HEK293T (cell line): ENCODE results near the gene SLC7A10.

Experiments
- BHLHE40 ChIP-seq: fragments of 450-650 bp; IDR thresholded peaks from 2 replicates; pipeline ENCODE4 v1.6.1; 2016; ENCODE audit warnings: mild to moderate bottlenecking, moderate library complexity, borderline replicate concordance
- CTBP1 ChIP-seq: fragments of 450-650 bp; IDR thresholded peaks from 2 replicates; pipeline ENCODE4 v1.6.1; 2016; ENCODE audit warnings: borderline replicate concordance
- ELF4 ChIP-seq: fragments of 450-650 bp; IDR thresholded peaks from 2 replicates; pipeline ENCODE4 v1.6.1; 2017; ENCODE audit warnings: antibody characterized with exemption
- FOXK2 ChIP-seq: fragments of 450-650 bp; IDR thresholded peaks from 2 replicates; pipeline ENCODE4 v1.6.1; 2016; ENCODE audit warnings: mild to moderate bottlenecking
- FOXM1 ChIP-seq: fragments of 450-650 bp; IDR thresholded peaks from 2 replicates; pipeline ENCODE4 v1.6.1; 2017; ENCODE audit warnings: mild to moderate bottlenecking, borderline replicate concordance
- SUZ12 ChIP-seq: fragments of 450-650 bp; IDR thresholded peaks from 2 replicates; pipeline ENCODE4 v1.6.1; 2016; ENCODE audit warnings: mild to moderate bottlenecking
- TARDBP ChIP-seq: fragments of 450-650 bp; IDR thresholded peaks from 2 replicates; pipeline ENCODE4 v1.6.1; 2016
- TF ChIP-seq, protein P1 (sequence below): fragments of 450-650 bp; IDR thresholded peaks from 2 replicates; pipeline ENCODE4 v1.6.1; 2016

DNA sequence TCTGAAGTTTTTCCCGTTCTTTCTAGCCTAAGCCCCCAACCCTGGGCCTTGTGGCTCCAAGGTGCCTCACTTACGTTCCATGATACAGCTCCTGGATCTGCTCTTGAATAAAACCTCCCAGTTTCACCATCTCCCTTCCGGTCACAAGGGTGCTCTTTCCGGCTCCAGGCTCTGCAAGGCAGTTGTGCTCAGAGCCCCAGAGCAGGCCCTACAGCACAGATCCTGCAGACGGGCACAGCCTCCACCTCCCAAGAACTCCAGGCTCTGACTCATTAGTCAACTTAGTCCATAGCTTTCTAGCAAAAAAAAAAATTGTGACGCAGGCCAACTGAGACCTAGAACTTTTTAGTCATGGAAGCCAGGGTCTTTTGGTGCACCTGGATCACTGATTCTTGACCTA lies 33.9 kb upstream of the SLC7A10 start:
- no peak for TF ChIP-seq SUZ12
- TF ChIP-seq FOXM1: no peak
- no peak for TF ChIP-seq FOXK2
- TF ChIP-seq, protein P1, sequence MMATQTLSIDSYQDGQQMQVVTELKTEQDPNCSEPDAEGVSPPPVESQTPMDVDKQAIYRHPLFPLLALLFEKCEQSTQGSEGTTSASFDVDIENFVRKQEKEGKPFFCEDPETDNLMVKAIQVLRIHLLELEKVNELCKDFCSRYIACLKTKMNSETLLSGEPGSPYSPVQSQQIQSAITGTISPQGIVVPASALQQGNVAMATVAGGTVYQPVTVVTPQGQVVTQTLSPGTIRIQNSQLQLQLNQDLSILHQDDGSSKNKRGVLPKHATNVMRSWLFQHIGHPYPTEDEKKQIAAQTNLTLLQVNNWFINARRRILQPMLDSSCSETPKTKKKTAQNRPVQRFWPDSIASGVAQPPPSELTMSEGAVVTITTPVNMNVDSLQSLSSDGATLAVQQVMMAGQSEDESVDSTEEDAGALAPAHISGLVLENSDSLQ: no peak
- no peak for TF ChIP-seq ELF4
- no peak for TF ChIP-seq CTBP1
- TF ChIP-seq BHLHE40: no peak
- no peak for TF ChIP-seq TARDBP
